Measurements from ENCODE around the gene CASTOR1.

Gene CASTOR1

DNA sequence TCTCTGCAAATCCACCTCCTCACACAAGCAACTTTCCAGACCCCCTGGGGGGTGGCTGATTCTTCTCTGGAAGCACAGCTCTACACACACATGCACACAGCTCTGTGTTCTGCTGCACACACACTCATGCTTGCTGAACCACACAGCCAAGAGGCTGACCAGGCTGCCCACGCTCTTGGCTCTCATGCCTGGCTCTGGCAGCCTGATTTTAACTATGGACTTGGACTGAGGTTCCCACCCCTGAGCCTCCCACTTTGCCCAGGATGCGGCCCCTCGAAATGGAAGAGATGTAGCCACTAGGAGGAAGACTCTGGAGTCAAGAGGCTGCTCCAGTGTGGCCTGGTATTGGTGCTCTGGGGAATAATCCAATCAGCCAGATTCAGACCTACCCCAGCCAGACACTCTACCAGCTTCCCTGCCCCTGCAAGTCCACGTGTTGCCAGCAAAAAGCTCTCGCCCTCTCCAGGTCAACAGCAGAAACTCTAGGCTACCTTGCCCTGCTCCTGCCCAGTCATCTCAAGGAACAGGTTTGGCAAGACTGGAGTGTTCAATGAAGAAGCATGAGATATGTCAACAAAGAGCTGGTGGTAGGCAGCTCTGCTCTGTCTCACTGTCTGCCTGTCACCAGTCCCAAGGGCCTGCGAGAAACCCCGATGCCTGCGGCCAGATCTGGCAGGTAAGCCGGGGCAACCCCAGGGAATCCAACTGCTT, 8.8 kb upstream of the CASTOR1 start:
- no peak for DNase-seq (ENCODE audit: low spot score)

GRCh38 chr22:30297276-30297990, 8.1 kb upstream of the CASTOR1 start:
- DNase-seq (ENCODE audit: low spot score): no peak

GRCh38 chr22:30296833-30297232, 7.5 kb upstream of the CASTOR1 start:
- no peak for DNase-seq (ENCODE audit: low spot score)

DNA sequence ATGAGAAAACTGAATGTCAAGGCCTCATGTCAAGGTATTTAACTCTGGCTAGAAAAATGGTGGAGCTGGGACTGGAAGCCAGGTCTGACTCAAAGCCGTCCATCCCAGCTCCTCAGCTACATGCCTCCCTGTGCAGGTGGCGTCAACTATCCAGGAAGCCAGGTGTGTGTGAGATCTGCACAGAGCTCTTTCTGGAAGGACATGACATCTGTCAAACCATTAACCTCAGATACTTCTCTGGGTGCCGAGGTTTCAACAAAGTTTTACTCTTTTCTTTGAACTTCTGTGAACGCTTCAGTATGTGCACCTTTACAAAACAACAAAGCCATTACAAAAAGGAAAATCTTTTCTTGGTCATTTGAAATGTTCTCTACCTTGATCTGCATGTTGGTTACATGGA, 7.0 kb upstream of the CASTOR1 start:
- DNase-seq (ENCODE audit: low spot score): no peak

DNA sequence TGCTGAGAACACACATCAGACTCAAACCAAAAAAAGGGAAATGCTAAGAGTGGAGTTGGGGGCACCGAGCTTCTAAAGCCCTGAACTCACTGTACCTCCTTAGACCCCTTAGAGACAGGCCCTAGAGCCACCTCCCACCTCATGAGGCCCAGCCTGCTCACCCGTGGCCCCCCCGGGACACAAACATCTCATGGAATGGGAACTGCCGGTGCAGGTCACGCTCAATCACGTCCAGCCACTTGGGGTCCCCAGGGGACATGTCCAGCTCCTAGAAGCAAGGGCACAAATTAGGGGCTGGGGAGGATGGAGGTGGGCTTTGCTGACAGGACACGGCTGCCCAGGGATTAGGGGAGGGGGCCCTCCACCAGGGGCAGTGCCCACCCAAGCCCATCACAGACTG, 6.3 kb upstream of the CASTOR1 start:
- DNase-seq (ENCODE audit: low spot score): no peak

- DNase-seq (ENCODE audit: low spot score): no peak
Observed at GRCh38 chr22:30294830-30295229, 5.5 kb upstream of the CASTOR1 start.

DNA sequence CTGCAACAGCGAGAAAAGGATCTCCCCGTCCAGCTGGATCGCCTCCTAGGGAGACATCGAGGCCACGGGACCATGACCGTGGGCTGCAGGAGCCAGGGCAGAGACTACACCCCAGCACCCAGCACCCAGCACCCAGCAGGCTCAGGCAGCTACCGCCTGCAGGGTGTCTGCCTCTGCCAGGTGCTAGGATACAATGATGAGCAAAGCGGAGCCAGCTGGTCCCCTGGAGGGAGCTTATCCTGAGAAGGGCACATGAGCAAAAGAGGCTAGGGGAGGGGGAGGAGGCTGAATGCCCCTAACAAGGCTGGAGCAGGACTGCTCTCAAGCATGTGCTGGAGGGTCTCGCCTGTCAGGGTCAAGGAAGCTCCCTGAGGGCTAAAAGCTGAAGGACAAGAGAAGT, 4.8 kb upstream of the CASTOR1 start:
- DNase-seq (ENCODE audit: low spot score): no peak

- DNase-seq (ENCODE audit: low spot score): no peak
Observed at GRCh38 chr22:30293026-30293425, 3.7 kb upstream of the CASTOR1 start.

GRCh38 chr22:30292069-30292970, 3.0 kb upstream of the CASTOR1 start:
- no peak for DNase-seq (ENCODE audit: low spot score)

GRCh38 chr22:30291058-30291892, 2.0 kb upstream of the CASTOR1 start:
- peak; percentile 62 for DNase-seq (ENCODE audit: low spot score)

DNA sequence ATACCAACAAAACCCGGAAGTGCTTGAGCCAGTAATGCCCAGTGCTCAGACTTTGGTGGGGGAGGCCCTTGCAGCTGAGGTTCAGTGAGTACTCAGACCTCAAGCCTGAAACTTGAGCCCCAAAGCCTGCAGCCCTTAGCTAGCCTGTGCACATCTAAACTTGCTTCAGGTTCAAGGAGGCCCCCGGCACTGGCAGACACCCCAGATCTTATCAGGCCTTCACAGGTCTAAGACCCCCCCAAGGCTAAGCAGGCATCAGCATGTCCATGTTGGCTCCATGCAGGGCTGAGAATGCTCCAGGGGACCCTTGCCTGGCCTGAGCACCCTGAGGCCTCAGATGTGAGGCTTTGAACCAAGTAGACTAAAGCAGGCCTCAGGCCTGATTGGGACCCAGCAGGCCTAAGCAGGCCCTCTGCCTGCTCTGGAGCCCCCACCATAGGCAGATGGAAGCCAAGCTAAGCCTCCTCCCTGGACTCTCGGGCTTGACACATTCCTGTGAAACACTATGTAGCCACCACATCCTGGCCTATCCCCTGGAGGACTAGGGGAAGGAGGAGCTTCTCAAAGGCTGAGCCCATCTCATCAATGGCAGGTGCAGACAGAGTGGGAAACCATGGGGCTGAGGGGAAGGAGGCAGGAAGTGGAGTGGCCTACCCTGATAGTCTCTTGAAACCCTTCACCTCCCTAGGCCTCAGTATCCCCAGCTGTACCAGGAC, 1.2 kb upstream of the CASTOR1 start:
- DNase-seq (ENCODE audit: low spot score): peak; percentile 66

DNA sequence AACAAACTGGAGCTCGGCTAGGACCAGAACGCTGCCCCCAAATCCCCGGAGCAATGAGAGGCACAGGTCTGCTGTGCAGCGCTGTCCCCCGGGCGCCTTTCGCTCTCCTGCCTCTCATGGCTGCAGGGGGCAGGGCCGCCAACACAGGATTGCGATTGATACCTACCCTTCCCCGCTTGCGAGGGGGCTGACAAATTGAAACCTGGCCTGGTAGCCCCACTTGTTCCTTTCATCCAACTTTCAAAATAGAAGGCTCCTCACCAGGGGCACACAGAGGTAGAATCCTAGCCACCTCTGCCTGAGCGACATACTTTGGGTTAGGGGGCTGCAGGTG, 642 bp upstream of the CASTOR1 start:
- DNase-seq (ENCODE audit: low spot score): no peak

GRCh38 chr22:30288419-30289140, 725 bp downstream of the CASTOR1 start:
- DNase-seq (ENCODE audit: low spot score): no peak

DNA sequence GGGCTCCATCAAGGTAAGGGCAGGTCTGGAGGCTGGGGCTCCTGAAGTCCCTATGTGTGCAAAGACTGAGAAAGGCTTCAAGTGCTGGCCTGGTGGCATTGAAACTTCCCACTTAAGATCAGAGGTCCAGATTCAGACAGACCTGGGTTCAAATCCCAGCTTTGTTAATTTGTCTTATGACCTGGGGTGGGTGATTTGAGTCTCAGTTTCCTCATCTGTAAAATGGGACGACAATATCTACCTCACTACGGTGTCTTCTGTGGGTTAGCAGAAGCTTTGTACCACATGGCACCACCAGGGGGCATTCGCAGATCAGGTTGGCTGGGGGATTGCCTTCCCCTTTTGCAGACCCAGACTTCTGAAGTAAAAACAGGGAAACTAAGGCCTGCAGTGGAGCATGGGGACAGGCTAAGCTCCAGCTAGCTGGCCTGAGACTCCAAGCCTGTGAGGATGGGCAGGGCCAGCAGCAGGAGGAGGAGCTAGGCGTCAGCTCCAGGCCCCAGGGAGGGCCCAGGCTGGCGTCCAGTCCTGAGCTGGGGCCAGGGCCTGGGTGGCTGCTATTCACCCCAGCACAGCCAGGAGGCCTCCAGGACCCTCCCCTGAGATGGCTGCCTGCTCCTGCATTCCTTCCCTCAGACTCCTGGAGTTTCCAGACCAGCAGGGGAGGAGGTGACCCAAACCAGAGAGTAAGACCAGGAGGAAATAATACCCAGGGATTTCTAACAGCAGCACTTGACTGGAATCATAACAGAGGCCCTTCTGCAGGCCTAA, 1.5 kb downstream of the CASTOR1 start:
- DNase-seq (ENCODE audit: low spot score): peak; percentile 92

DNA sequence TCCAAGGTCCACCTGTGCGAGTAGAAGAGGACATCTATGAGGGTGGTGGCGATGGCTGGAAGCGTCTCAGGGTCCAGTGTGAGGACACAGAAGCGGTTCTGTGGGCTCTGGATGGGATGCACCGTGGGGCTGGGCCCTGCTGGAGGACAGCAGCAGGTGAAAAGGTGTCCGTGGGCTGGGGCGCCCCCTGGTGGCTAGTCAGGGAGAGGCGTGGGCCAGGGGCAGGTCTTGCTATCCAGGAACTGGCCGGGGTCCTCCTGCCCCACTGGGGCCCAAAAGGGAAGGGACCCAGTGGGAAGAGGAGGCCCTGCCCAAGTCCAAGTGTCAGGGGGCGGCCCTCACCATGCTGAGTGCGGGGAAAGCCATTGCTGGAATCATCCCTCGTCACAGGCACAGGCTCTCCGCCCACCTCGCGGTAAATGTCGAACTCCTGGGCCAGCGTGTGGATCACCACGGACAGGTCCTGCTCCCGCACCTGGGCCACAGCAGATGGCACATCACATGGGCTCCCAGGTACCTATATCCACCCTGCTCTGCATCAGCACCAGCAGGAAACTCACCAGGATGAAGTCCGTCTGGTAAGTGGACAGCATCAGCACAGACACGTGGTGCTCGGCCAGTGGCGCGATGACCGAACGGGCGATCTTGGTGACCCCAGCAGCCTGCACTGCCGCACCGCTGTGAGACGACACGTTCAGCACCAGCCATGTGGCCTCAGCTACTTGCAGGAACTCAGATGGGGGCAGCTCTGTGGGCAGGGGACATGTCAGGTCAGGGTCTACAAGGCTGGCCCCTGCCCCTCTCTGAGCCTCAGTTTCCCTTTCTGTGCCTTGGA, 2.3 kb downstream of the CASTOR1 start:
- peak; percentile 50 for DNase-seq (ENCODE audit: low spot score)

DNA sequence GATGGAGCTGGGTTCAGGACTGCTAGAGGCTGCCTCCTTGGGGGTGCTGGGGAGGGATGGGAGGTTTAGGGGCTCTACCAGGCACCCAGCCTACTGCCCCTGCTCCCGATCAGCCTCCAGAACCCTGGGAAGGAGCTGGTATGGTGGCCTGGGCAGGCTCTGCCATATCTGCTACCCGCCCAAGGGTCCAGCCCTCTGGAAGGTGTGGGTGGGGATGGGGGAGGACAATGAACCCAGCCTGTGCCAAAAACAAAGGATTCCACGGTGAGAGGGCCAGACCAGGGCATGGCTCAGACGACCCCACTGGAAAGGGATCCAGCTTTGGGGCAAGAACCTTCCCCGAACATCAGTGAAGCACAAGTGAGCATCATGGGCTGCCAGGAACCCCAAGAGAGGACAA, 3.0 kb downstream of the CASTOR1 start:
- no peak for DNase-seq (ENCODE audit: low spot score)

GRCh38 chr22:30285846-30286200, 3.5 kb downstream of the CASTOR1 start:
- no peak for DNase-seq (ENCODE audit: low spot score)

GRCh38 chr22:30285176-30285845, 4.0 kb downstream of the CASTOR1 start:
- no peak for DNase-seq (ENCODE audit: low spot score)
